HG02852 (cell line): ENCODE measurements around the gene PSMD5.

Source experiments
- ATAC-seq: cut with Tn5 transposase; IDR thresholded peaks from one replicate; pipeline ENCODE4 v1.9.1; 2021; ENCODE audit warnings: mild to moderate bottlenecking, moderate library complexity; ENCODE audit not compliant: unreplicated experiment

PSMD5 gene

DNA sequence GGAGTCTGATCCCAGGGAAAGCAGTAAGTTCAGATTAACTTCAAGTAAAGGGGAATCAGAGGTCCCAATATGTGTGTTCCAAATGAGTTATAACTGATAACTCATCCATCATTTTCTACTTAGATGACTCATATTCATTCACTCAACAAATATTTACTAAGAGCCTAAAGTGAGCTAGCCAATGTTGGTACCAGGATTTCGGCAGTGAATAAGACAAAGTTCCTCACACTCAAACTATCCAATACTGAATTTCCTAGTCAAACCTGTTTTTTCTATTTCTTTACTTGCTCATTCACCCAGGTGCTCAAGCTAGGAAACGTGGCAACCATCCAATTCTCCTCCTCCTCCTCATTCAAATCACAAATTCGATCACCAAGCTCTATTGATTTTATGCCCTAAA lies 75.3 kb downstream of the PSMD5 start:
- no peak for ATAC-seq
